GM19043 (cell line): Measurements from ENCODE around the gene MED16.
"Not testable (repeated sequence)": the region's sequence is repeated elsewhere in the genome, so short reads cannot be mapped to it uniquely, and the experiment has no call there.

Experiments
- ATAC-seq: cut with Tn5 transposase; IDR thresholded peaks from one replicate; pipeline ENCODE4 v1.9.1; 2021; ENCODE audit warnings: low read depth; ENCODE audit not compliant: unreplicated experiment

Gene MED16

DNA sequence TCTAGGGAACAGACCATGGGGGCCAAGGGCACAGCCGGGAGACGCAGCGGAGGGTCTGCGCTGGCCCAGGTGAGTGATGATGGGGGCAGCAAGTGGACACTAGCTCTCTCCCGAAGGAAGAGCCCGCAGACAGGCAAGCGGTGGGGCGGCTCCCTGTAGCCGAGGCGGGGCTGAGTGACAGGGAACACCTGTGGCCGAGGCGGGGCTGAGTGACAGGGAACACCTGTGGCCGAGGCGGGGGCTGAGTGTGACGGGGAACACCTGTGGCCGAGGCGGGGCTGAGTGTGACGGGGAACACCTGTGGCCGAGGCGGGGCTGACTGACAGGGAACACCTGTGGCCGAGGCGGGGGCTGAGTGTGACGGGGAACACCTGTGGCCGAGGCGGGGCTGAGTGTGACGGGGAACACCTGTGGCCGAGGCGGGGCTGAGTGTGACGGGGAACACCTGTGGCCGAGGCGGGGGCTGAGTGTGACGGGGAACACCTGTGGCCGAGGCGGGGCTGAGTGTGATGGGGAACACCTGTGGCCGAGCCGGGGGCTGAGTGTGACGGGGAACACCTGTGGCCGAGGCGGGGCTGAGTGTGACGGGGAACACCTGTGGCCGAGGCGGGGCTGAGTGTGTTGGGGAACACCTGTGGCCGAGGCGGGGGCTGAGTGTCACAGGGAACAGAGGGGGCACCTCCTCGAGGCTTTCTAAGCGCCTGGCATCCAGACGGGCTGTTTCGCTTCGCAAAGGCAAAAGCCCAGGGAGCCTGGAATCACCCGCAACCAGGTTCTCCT lies 1.4 kb downstream of the MED16 start:
- ATAC-seq, result not testable (repeated sequence)

DNA sequence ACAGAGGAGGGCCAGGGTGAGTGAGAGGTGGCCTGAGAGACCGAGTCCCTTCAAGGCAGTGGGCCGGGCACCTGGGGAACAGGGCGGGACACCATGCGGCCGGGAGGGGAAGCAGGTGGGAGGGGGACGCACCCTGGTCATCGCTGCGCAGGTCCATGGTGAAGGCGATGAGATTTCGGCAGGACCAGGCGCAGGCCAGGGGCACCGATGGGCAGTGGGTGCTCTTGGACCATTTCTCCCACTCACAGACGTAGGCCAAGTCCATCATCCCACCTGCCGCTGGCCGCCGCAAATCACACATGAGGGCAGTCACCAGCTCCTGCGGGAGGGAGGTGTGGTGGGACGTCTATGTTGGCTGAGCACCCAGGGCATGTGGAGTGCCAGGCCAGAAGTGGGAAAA lies 2.2 kb downstream of the MED16 start:
- no peak for ATAC-seq

- no peak for ATAC-seq
Observed at GRCh38 chr19:889662-890295, 3.2 kb downstream of the MED16 start.

DNA sequence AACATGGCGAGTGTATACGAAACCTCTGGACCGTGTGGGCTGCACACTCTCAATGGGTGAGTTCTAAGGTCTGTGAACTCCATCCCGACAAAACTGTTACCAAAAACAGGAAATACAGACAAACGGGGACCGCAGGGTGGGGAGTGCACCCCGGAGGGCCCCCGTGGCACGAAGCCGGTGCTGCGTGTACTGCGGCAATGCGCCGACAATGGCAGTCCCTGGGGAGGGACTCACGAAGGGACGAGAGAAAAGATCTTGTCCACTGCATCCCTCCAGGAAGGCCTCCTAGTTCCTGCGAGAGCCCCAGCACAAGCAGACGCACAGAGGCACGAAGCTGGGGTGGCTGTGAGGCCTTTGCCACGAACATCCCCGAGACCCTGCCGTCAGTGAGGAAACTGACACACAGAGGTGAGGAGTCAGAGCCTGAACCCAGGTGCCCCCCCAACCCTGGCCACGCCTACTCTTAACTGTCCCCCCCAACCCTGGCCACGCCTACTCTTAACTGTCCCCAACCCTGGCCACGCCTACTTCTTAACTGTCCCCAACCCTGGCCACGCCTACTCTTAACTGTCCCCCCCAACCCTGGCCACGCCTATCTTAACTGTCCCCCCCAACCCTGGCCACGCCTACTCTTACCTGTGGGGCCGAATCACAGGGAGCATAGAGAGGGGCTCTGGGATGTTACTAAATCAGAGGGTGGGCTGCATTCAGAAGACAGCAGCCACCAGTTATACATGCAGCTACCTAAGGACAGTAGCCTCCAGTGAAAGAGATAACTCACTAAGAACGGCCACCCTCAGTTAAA lies 4.2 kb downstream of the MED16 start:
- no peak for ATAC-seq

DNA sequence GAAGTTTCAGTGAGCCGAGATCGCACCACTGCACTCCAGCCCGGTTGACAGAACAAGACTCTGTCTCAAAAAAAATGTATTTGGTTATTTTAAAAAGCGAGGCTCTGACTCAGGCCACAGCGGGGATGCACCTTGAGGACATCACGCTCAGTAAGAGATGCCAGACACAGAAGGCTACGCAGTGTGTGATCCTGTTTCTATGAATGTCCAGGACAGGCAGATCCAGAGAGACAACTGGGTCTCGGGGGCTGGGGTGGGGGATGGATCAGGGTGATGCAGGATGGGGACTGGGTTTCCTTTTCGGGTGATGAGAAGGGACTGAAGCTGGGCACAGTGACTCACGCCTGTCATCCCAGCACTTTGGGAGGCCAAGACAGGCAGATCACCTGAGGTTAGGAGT lies 5.4 kb downstream of the MED16 start:
- no peak for ATAC-seq

- no peak for ATAC-seq
Observed at GRCh38 chr19:887072-887471, 5.9 kb downstream of the MED16 start.

GRCh38 chr19:885536-886224 lies 7.3 kb downstream of the MED16 start:
- ATAC-seq, result no peak

DNA sequence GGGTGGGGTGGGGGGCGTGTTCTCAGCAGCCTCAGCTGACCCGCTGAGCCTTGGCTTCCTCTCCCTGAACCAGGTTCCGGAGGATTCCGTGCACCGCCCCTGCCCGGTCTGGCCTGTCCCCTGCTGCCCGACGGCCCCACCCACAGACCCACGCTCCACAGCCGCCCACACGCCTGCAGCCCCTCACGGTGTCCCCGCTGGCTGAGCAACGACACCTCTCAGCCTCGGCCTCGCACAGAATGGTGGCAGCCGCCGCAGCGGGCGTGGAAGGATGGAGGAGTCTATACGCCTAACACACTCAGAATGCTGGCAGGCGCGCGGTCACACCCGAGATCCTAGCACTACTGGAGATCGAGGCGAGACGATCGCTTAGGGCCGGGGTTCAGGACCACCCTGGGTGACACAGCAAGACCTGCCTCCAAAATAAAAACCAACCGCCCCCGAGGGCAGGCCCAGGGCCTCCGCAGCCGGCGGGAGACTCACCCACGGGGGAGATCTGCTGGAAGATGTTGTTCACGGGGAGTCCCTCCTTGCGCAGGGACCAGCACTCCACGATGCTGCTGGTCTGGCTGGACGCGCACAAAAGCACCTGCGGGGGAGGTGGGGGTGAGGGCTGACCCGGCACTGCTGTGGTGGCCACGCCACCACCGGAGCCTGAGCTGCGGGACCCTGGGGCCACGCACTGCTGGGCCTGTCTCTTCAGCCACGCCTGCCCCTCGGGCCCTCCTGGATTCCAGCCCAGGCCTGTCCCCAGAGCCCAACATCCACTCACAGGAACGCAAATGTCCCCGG lies 8.4 kb downstream of the MED16 start:
- no peak for ATAC-seq

- no peak for ATAC-seq
Observed at GRCh38 chr19:883661-884211, 9.3 kb downstream of the MED16 start.

GRCh38 chr19:882871-883497 lies 10.0 kb downstream of the MED16 start:
- no peak for ATAC-seq

- ATAC-seq, result no peak
Observed at GRCh38 chr19:881385-882071, 11.5 kb downstream of the MED16 start.

GRCh38 chr19:879711-880438 lies 13.1 kb downstream of the MED16 start:
- no peak for ATAC-seq

GRCh38 chr19:878751-879561 lies 14.0 kb downstream of the MED16 start:
- not testable (repeated sequence) for ATAC-seq

DNA sequence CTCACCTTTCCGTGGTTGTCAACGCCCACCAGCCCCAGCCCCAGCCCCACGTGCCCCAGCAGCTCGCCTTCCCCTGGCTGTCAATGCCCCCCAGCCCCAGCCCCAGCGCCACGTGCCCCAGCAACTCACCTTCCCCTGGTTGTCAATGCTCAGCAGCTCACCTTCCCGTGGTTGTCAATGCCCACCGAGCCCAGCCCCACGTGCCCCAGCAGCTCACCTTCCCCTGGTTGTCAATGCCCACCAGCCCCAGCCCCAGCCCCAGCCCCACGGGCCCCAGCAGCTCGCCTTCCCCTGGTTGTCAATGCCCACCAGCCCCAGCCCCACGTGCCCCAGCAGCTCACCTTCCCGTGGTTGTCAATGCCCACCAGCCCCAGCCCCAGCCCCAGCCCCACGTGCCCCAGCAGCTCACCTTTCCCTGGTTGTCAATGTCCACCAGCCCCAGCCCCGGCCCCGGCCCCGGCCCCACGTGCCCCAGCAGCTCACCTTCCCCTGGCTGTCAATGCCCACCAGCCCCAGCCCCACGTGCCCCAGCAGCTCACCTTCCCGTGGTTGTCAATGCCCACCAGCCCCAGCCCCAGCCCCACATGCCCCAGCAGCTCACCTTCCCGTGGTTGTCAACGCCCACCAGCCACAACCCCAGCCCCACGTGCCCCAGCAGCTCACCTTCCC lies 14.9 kb downstream of the MED16 start:
- not testable (repeated sequence) for ATAC-seq

- no peak for ATAC-seq
Observed at GRCh38 chr19:876780-877314, 16.1 kb downstream of the MED16 start.

- no peak for ATAC-seq
Observed at GRCh38 chr19:876089-876488, 16.9 kb downstream of the MED16 start.
